SK-N-SH treated with all-trans-retinoic acid at 6 μM for 48 hours (cell line): ENCODE results near the gene DCAF15.

Source experiments
- ATAC-seq: fragments of 200-7000 bp; cut with Tn5 transposase; 3 replicates; pipeline ENCODE4 v1.9.1; 2020; ENCODE audit warnings: mild to moderate bottlenecking, moderate library complexity
- ARNTL ChIP-seq: fragments of 450-650 bp; formaldehyde crosslinking; IDR thresholded peaks from 2 replicates; pipeline ENCODE4 v1.5.0; 2020; ENCODE audit warnings: low read depth, mild to moderate bottlenecking, moderate library complexity, borderline replicate concordance
- BACH2 ChIP-seq: fragments of 250-450 bp; sonication (Bioruptor Pico); IDR thresholded peaks from 2 replicates; pipeline ENCODE4 v1.9.0; 2021; ENCODE audit warnings: mild to moderate bottlenecking, borderline replicate concordance
- CREB5 ChIP-seq: fragments of 250-450 bp; sonication (Bioruptor Pico); IDR thresholded peaks from 2 replicates; pipeline ENCODE4 v1.5.1; 2020; ENCODE audit warnings: low read depth, mild to moderate bottlenecking, moderate library complexity
- CSDC2 ChIP-seq: fragments of 250-450 bp; sonication (Bioruptor Pico); IDR thresholded peaks from 2 replicates; pipeline ENCODE4 v1.5.0; 2020; ENCODE audit warnings: mild to moderate bottlenecking, moderate library complexity
- CSRNP3 ChIP-seq: fragments of 250-450 bp; sonication (Bioruptor Pico); IDR thresholded peaks from 2 replicates; pipeline ENCODE4 v1.5.1; 2021; ENCODE audit warnings: mild to moderate bottlenecking, moderate library complexity
- ESRRG ChIP-seq: fragments of 250-450 bp; sonication (Bioruptor Pico); IDR thresholded peaks from 2 replicates; pipeline ENCODE4 v1.6.1; 2021; ENCODE audit warnings: mild to moderate bottlenecking
- GLIS3 ChIP-seq: fragments of 250-450 bp; sonication (Bioruptor Pico); IDR thresholded peaks from 2 replicates; pipeline ENCODE4 v1.5.0; 2020; ENCODE audit warnings: mild to moderate bottlenecking, moderate library complexity
- ISL1 ChIP-seq: fragments of 250-450 bp; sonication (Bioruptor Pico); IDR thresholded peaks from 2 replicates; pipeline ENCODE4 v2.1.2; 2022; ENCODE audit warnings: mild to moderate bottlenecking, moderate library complexity
- OSR1 ChIP-seq: fragments of 250-450 bp; sonication (Bioruptor Pico); IDR thresholded peaks from 2 replicates; pipeline ENCODE4 v1.8.0; 2022; ENCODE audit warnings: moderate library complexity, mild to moderate bottlenecking, inconsistent platforms
- PATZ1 ChIP-seq: fragments of 250-450 bp; sonication (Bioruptor Pico); IDR thresholded peaks from 2 replicates; pipeline ENCODE4 v1.8.0; 2020; ENCODE audit warnings: mild to moderate bottlenecking, moderate library complexity, borderline replicate concordance
- POU6F1 ChIP-seq: fragments of 250-450 bp; sonication (Bioruptor Pico); IDR thresholded peaks from 2 replicates; pipeline ENCODE4 v1.8.0; 2021; ENCODE audit warnings: low read depth, mild to moderate bottlenecking, moderate library complexity, borderline replicate concordance
- PPARA ChIP-seq: fragments of 250-450 bp; sonication (Bioruptor Pico); IDR thresholded peaks from 2 replicates; pipeline ENCODE4 v1.5.0; 2020; ENCODE audit warnings: mild to moderate bottlenecking, borderline replicate concordance
- RARB ChIP-seq: fragments of 250-450 bp; sonication (Bioruptor Pico); IDR thresholded peaks from 2 replicates; pipeline ENCODE4 v1.8.0; 2021; ENCODE audit warnings: mild to moderate bottlenecking, moderate library complexity
- SNAI2 ChIP-seq: fragments of 250-450 bp; sonication (Bioruptor Pico); IDR thresholded peaks from 2 replicates; pipeline ENCODE4 v1.5.0; 2020; ENCODE audit warnings: mild to moderate bottlenecking, moderate library complexity
- TCF4 ChIP-seq: fragments of 250-450 bp; sonication (Bioruptor Pico); IDR thresholded peaks from 2 replicates; pipeline ENCODE4 v1.8.0; 2021; ENCODE audit warnings: mild to moderate bottlenecking, moderate library complexity, borderline replicate concordance
- TOX ChIP-seq: fragments of 250-450 bp; sonication (Bioruptor Pico); IDR thresholded peaks from 2 replicates; pipeline ENCODE4 v1.8.0; 2021; ENCODE audit warnings: mild to moderate bottlenecking, moderate library complexity, borderline replicate concordance
- TSHZ2 ChIP-seq: fragments of 250-450 bp; sonication (Bioruptor Pico); IDR thresholded peaks from 2 replicates; pipeline ENCODE4 v1.5.0; 2020; ENCODE audit warnings: mild to moderate bottlenecking, moderate library complexity
- ZC3H10 ChIP-seq: fragments of 250-450 bp; sonication (Bioruptor Pico); IDR thresholded peaks from 2 replicates; pipeline ENCODE4 v1.5.1; 2021; ENCODE audit warnings: mild to moderate bottlenecking, moderate library complexity
- ZFP3 ChIP-seq: fragments of 250-450 bp; sonication (Bioruptor Pico); IDR thresholded peaks from 2 replicates; pipeline ENCODE4 v1.5.0; 2020; ENCODE audit warnings: mild to moderate bottlenecking, moderate library complexity
- ZFP30 ChIP-seq: fragments of 450-650 bp; formaldehyde crosslinking; IDR thresholded peaks from 2 replicates; pipeline ENCODE4 v1.5.0; 2022; ENCODE audit warnings: mild to moderate bottlenecking, moderate library complexity
- ZNF565 ChIP-seq: fragments of 450-650 bp; formaldehyde crosslinking; conservative IDR thresholded peaks from 2 replicates; pipeline ENCODE4 v1.5.0; 2020; ENCODE audit warnings: low read depth, mild to moderate bottlenecking, moderate library complexity
- ZNF70 ChIP-seq: fragments of 450-650 bp; formaldehyde crosslinking; IDR thresholded peaks from 2 replicates; pipeline ENCODE4 v1.5.0; 2020; ENCODE audit warnings: mild to moderate bottlenecking, moderate library complexity
- ZNF8 ChIP-seq: fragments of 450-650 bp; formaldehyde crosslinking; IDR thresholded peaks from 2 replicates; pipeline ENCODE4 v1.5.0; 2020; ENCODE audit warnings: mild to moderate bottlenecking, moderate library complexity

Gene DCAF15

GRCh38 chr19:13987101-13987890 lies 35.0 kb downstream of the DCAF15 start:
- TF ChIP-seq ARNTL (CRISPR knock-in tag) (no peak), ZNF70 (CRISPR knock-in tag) (no peak), TSHZ2 (CRISPR knock-in tag) (no peak), TOX (no peak), BACH2 (CRISPR knock-in tag) (no peak), PPARA (no peak), POU6F1 (CRISPR knock-in tag) (no peak), OSR1 (CRISPR knock-in tag) (no peak), ZNF8 (CRISPR knock-in tag) (no peak), ZFP30 (CRISPR knock-in tag) (no peak), ZNF565 (CRISPR knock-in tag) (no peak), CSDC2 (CRISPR knock-in tag) (no peak), CSRNP3 (no peak), SNAI2 (CRISPR knock-in tag) (no peak), CREB5 (CRISPR knock-in tag) (no peak), ZC3H10 (no peak), ESRRG (CRISPR knock-in tag) (no peak), ISL1 (CRISPR knock-in tag) (no peak), GLIS3 (CRISPR knock-in tag) (no peak), ZFP3 (CRISPR knock-in tag) (no peak)
- no peak for ATAC-seq

- no peak for ATAC-seq
- TF ChIP-seq TSHZ2 (CRISPR knock-in tag): no peak
- TF ChIP-seq SNAI2 (CRISPR knock-in tag): no peak
- no peak for TF ChIP-seq ESRRG (CRISPR knock-in tag)
- no peak for TF ChIP-seq TCF4 (CRISPR knock-in tag)
- TF ChIP-seq PATZ1 (CRISPR knock-in tag): no peak
- no peak for TF ChIP-seq BACH2 (CRISPR knock-in tag)
- no peak for TF ChIP-seq TOX
- no peak for TF ChIP-seq ZNF70 (CRISPR knock-in tag)
- TF ChIP-seq GLIS3 (CRISPR knock-in tag): no peak
- no peak for TF ChIP-seq PPARA
- TF ChIP-seq ARNTL (CRISPR knock-in tag): no peak
- TF ChIP-seq ZC3H10: no peak
- no peak for TF ChIP-seq RARB (CRISPR knock-in tag)
- no peak for TF ChIP-seq OSR1 (CRISPR knock-in tag)
Observed at GRCh38 chr19:13989487-13989886, 37.2 kb downstream of the DCAF15 start.
